Type B pancreatic cell (in vitro differentiated cells): Measurements from ENCODE around the gene LAMB4. TPM values are rescaled to one million over a fixed set of nuclear protein-coding genes. Genes with fewer than 3 reads are reported as not detected.

Experiments used
- DNase-seq: peaks from one replicate; pipeline ENCODE4 v3.0.0; 2021; ENCODE audit warnings: mixed read lengths; ENCODE audit not compliant: unreplicated experiment; ENCODE audit errors: extremely low spot score
- H3K27ac Mint-ChIP-seq: 2 replicates; pipeline ENCODE4 v1.8.0; 2021; ENCODE audit warnings: mild to moderate bottlenecking, mixed read lengths
- H3K27me3 Mint-ChIP-seq: 2 replicates; pipeline ENCODE4 v1.8.0; 2021; ENCODE audit warnings: mixed read lengths
- H3K36me3 Mint-ChIP-seq: 2 replicates; pipeline ENCODE4 v1.8.0; 2021; ENCODE audit warnings: mixed read lengths
- H3K4me1 Mint-ChIP-seq: one replicate; pipeline ENCODE4 v1.8.0; 2021; ENCODE audit warnings: mixed read lengths; ENCODE audit not compliant: unreplicated experiment
- H3K4me3 Mint-ChIP-seq: 2 replicates; pipeline ENCODE4 v1.8.0; 2021; ENCODE audit warnings: mild to moderate bottlenecking, mixed read lengths
- H3K9me3 Mint-ChIP-seq: 2 replicates; pipeline ENCODE4 v1.8.0; 2021; ENCODE audit warnings: mixed read lengths
- CTCF ChIP-seq: fragments of 200-600 bp; sonication (generic); conservative IDR thresholded peaks from 2 replicates; pipeline ENCODE4 v1.5.0; 2021; ENCODE audit warnings: antibody characterized with exemption, mild to moderate bottlenecking
- total RNA-seq: library from RNA; stranded (reverse); gene quantifications from 2 replicates; pipeline ENCODE4 v1.2.1, GENCODE V29; 2021; ENCODE audit warnings: low replicate concordance

Gene LAMB4
- total RNA-seq, 1 donor from 2014 or later: 1.3 TPM

- no peak for TF ChIP-seq CTCF
Measured at GRCh38 chr7:108067844-108068243, 62.3 kb downstream of the LAMB4 start.

GRCh38 chr7:108066486-108066885 is 63.7 kb downstream of the LAMB4 start:
- H3K9me3 Mint-ChIP-seq: peaks cover 3% of the 10 kb centered on the region
- DNase-seq: no peak
- TF ChIP-seq CTCF: no peak
- no peaks in the 10 kb centered on the region for H3K36me3 Mint-ChIP-seq
- no peak overlapping the region for H3K27ac Mint-ChIP-seq
- H3K4me3 Mint-ChIP-seq: no peak overlapping the region
- peaks cover 8% of the 10 kb centered on the region for H3K4me1 Mint-ChIP-seq
- H3K27me3 Mint-ChIP-seq: peaks cover 8% of the 10 kb centered on the region

More at GRCh38 chr7:108067844-108068243, 62.3 kb downstream of the LAMB4 start:
- Mint-ChIP-seq H3K4me1 (peaks cover 12% of the 10 kb centered on the region), H3K9me3 (peaks cover 3% of the 10 kb centered on the region), H3K4me3 (no peak overlapping the region), H3K27me3 (peaks cover 10% of the 10 kb centered on the region), H3K36me3 (no peaks in the 10 kb centered on the region), H3K27ac (no peak overlapping the region)
- DNase-seq: no peak

- peaks cover 5% of the 10 kb centered on the region for H3K4me1 Mint-ChIP-seq
- peak overlapping the region; percentile 32 for H3K27ac Mint-ChIP-seq
- peaks cover 3% of the 10 kb centered on the region for H3K9me3 Mint-ChIP-seq
- H3K4me3 Mint-ChIP-seq: peak overlapping the region; percentile 50
- H3K36me3 Mint-ChIP-seq: no peaks in the 10 kb centered on the region
- TF ChIP-seq CTCF: no peak
- no peak for DNase-seq
- H3K27me3 Mint-ChIP-seq: peaks cover 4% of the 10 kb centered on the region
Measured at GRCh38 chr7:108063520-108063933, 66.6 kb downstream of the LAMB4 start.

GRCh38 chr7:108062250-108063014 is 67.7 kb downstream of the LAMB4 start:
- no peak overlapping the region for H3K27ac Mint-ChIP-seq
- no peak for DNase-seq
- H3K9me3 Mint-ChIP-seq: peaks cover 3% of the 10 kb centered on the region
- H3K4me1 Mint-ChIP-seq: peaks cover 5% of the 10 kb centered on the region
- H3K27me3 Mint-ChIP-seq: no peaks in the 10 kb centered on the region
- H3K36me3 Mint-ChIP-seq: no peaks in the 10 kb centered on the region
- no peak for TF ChIP-seq CTCF
- no peak overlapping the region for H3K4me3 Mint-ChIP-seq

GRCh38 chr7:108059526-108059925 is 70.6 kb downstream of the LAMB4 start:
- no peaks in the 10 kb centered on the region for H3K36me3 Mint-ChIP-seq

More at GRCh38 chr7:108059526-108059925, 70.6 kb downstream of the LAMB4 start:
- Mint-ChIP-seq H3K4me3 (no peak overlapping the region), H3K27ac (no peak overlapping the region), H3K27me3 (no peaks in the 10 kb centered on the region), H3K9me3 (peaks cover 3% of the 10 kb centered on the region), H3K4me1 (peaks cover 16% of the 10 kb centered on the region)
- no peak for DNase-seq
- TF ChIP-seq CTCF: no peak
